Measurements from ENCODE around the gene GALNT9.

GALNT9 gene

GRCh38 chr12:132307976-132308852, 21.2 kb downstream of the GALNT9 start:
- H3K4me2 ChIP-seq (ENCODE audit: low read length, poor library complexity, severe bottlenecking): no peak overlapping the region

GRCh38 chr12:132306885-132307191, 22.6 kb downstream of the GALNT9 start:
- H2BK120ac ChIP-seq (ENCODE audit: low read depth, low read length): no peak overlapping the region
- no peak overlapping the region for H3K4ac ChIP-seq (ENCODE audit: low read depth in 1 of 2, low read length in 2 of 2)
- DNase-seq: no peak
- no peak overlapping the region for H3K4me3 ChIP-seq (ENCODE audit: insufficient read depth in 1 of 2, low read depth in 1 of 2, low read length in 2 of 2)
- H2BK5ac ChIP-seq (ENCODE audit: low read depth, low read length, poor library complexity, severe bottlenecking): no peak overlapping the region
- H2BK15ac ChIP-seq (ENCODE audit: low read depth, poor library complexity, severe bottlenecking): no peak overlapping the region
- H3K36me3 ChIP-seq (ENCODE audit: control insufficient read depth in 1 of 2, insufficient read depth in 2 of 2, low read depth in 1 of 2, low read length in 2 of 2): no peaks in the 10 kb centered on the region
- no peak overlapping the region for H3K27ac ChIP-seq (ENCODE audit: low read length, poor library complexity, severe bottlenecking)
- no peaks in the 10 kb centered on the region for H3K4me1 ChIP-seq (ENCODE audit: control insufficient read depth, insufficient read depth, low read depth, low read length)
- H3K27me3 ChIP-seq (ENCODE audit: control insufficient read depth in 1 of 2, insufficient read depth in 1 of 2, low read length in 2 of 2): peaks cover 0 to 34% of the 10 kb centered on the region in 2 experiments
- no peak overlapping the region for H2AFZ ChIP-seq (ENCODE audit: low read depth, low read length)
- no peak overlapping the region for H3K14ac ChIP-seq (ENCODE audit: low read length in 2 of 2)
- WGBS: 86% methylated on average over 10 of the region's 10 CpGs
- H4K8ac ChIP-seq (ENCODE audit: low read length): no peak overlapping the region
- no peak overlapping the region for H3K9ac ChIP-seq (ENCODE audit: low read length)
- no peak overlapping the region for H2AK5ac ChIP-seq (ENCODE audit: low read length, severe bottlenecking)
- peaks cover 11% of the 10 kb centered on the region for H3K9me3 ChIP-seq (ENCODE audit: control insufficient read depth, low read length)
- H3K4me2 ChIP-seq (ENCODE audit: low read length, poor library complexity, severe bottlenecking): no peak overlapping the region
- no peaks in the 10 kb centered on the region for H3K79me1 ChIP-seq (replicated peaks; ENCODE audit: low read length, poor library complexity, severe bottlenecking)
- no peak overlapping the region for H2BK12ac ChIP-seq (ENCODE audit: low read length in 2 of 2)
- H3K23ac ChIP-seq (ENCODE audit: low read length in 2 of 2): no peak overlapping the region
- no peak overlapping the region for H4K91ac ChIP-seq (ENCODE audit: low read length)
- H3K18ac ChIP-seq (ENCODE audit: low read depth in 1 of 2, low read length in 2 of 2): no peak overlapping the region

More at GRCh38 chr12:132307976-132308852, 21.2 kb downstream of the GALNT9 start:
- H3K14ac ChIP-seq (ENCODE audit: low read length in 2 of 2): no peak overlapping the region
- no peak overlapping the region for H2BK120ac ChIP-seq (ENCODE audit: low read depth, low read length)
- H3K4ac ChIP-seq (ENCODE audit: low read depth in 1 of 2, low read length in 2 of 2): no peak overlapping the region
- H2BK15ac ChIP-seq (ENCODE audit: low read depth, poor library complexity, severe bottlenecking): no peak overlapping the region
- H3K4me1 ChIP-seq (ENCODE audit: control insufficient read depth, insufficient read depth, low read depth, low read length): no peaks in the 10 kb centered on the region
- H3K9ac ChIP-seq (ENCODE audit: low read length): no peak overlapping the region
- H2BK12ac ChIP-seq (ENCODE audit: low read length in 2 of 2): no peak overlapping the region
- H3K4me3 ChIP-seq (ENCODE audit: insufficient read depth in 1 of 2, low read depth in 1 of 2, low read length in 2 of 2): no peak overlapping the region
- H4K8ac ChIP-seq (ENCODE audit: low read length): no peak overlapping the region
- H3K79me1 ChIP-seq (replicated peaks; ENCODE audit: low read length, poor library complexity, severe bottlenecking): no peaks in the 10 kb centered on the region
- peaks cover 20% of the 10 kb centered on the region for H3K9me3 ChIP-seq (ENCODE audit: control insufficient read depth, low read length)
- peaks cover 0 to 28% of the 10 kb centered on the region in 2 experiments for H3K27me3 ChIP-seq (ENCODE audit: control insufficient read depth in 1 of 2, insufficient read depth in 1 of 2, low read length in 2 of 2)
- WGBS: 74% methylated on average over 32 of the region's 32 CpGs
- no peak overlapping the region for H3K27ac ChIP-seq (ENCODE audit: low read length, poor library complexity, severe bottlenecking)
- no peak overlapping the region for H2AK5ac ChIP-seq (ENCODE audit: low read length, severe bottlenecking)
- no peak overlapping the region for H3K18ac ChIP-seq (ENCODE audit: low read depth in 1 of 2, low read length in 2 of 2)
- no peaks in the 10 kb centered on the region for H3K36me3 ChIP-seq (ENCODE audit: control insufficient read depth in 1 of 2, insufficient read depth in 2 of 2, low read depth in 1 of 2, low read length in 2 of 2)
- DNase-seq: no peak
- H2BK5ac ChIP-seq (ENCODE audit: low read depth, low read length, poor library complexity, severe bottlenecking): no peak overlapping the region
- no peak overlapping the region for H2AFZ ChIP-seq (ENCODE audit: low read depth, low read length)
- H3K23ac ChIP-seq (ENCODE audit: low read length in 2 of 2): no peak overlapping the region
- H4K91ac ChIP-seq (ENCODE audit: low read length): no peak overlapping the region

GRCh38 chr12:132305991-132306884, 23.2 kb downstream of the GALNT9 start:
- no peak overlapping the region for H3K23ac ChIP-seq (ENCODE audit: low read length in 2 of 2)

GRCh38 chr12:132305560-132305966, 23.8 kb downstream of the GALNT9 start:
- no peak overlapping the region for H4K91ac ChIP-seq (ENCODE audit: low read length)
- no peak overlapping the region for H2BK5ac ChIP-seq (ENCODE audit: low read depth, low read length, poor library complexity, severe bottlenecking)
- H3K4me2 ChIP-seq (ENCODE audit: low read length, poor library complexity, severe bottlenecking): no peak overlapping the region
- no peak overlapping the region for H3K14ac ChIP-seq (ENCODE audit: low read length in 2 of 2)
- no peak overlapping the region for H2AK5ac ChIP-seq (ENCODE audit: low read length, severe bottlenecking)
- H3K27ac ChIP-seq (ENCODE audit: low read length, poor library complexity, severe bottlenecking): no peak overlapping the region
- 88% methylated on average over 14 of the region's 14 CpGs for WGBS
- no peak for DNase-seq
- H3K9ac ChIP-seq (ENCODE audit: low read length): no peak overlapping the region
- H2BK120ac ChIP-seq (ENCODE audit: low read depth, low read length): no peak overlapping the region
- H3K4me3 ChIP-seq (ENCODE audit: insufficient read depth in 1 of 2, low read depth in 1 of 2, low read length in 2 of 2): no peak overlapping the region
- no peaks in the 10 kb centered on the region for H3K9me3 ChIP-seq (ENCODE audit: control insufficient read depth, low read length)
- H2BK15ac ChIP-seq (ENCODE audit: low read depth, poor library complexity, severe bottlenecking): no peak overlapping the region
- no peak overlapping the region for H3K23ac ChIP-seq (ENCODE audit: low read length in 2 of 2)
- H3K4me1 ChIP-seq (ENCODE audit: control insufficient read depth, insufficient read depth, low read depth, low read length): no peaks in the 10 kb centered on the region
- no peak overlapping the region for H3K18ac ChIP-seq (ENCODE audit: low read depth in 1 of 2, low read length in 2 of 2)
- H3K79me1 ChIP-seq (replicated peaks; ENCODE audit: low read length, poor library complexity, severe bottlenecking): no peaks in the 10 kb centered on the region
- H3K27me3 ChIP-seq (ENCODE audit: control insufficient read depth in 1 of 2, insufficient read depth in 1 of 2, low read length in 2 of 2): peaks cover 0 to 34% of the 10 kb centered on the region in 2 experiments
- no peak overlapping the region for H4K8ac ChIP-seq (ENCODE audit: low read length)
- H3K36me3 ChIP-seq (ENCODE audit: control insufficient read depth in 1 of 2, insufficient read depth in 2 of 2, low read depth in 1 of 2, low read length in 2 of 2): no peaks in the 10 kb centered on the region
- H2BK12ac ChIP-seq (ENCODE audit: low read length in 2 of 2): no peak overlapping the region
- H2AFZ ChIP-seq (ENCODE audit: low read depth, low read length): no peak overlapping the region
- no peak overlapping the region for H3K4ac ChIP-seq (ENCODE audit: low read depth in 1 of 2, low read length in 2 of 2)

More at GRCh38 chr12:132305991-132306884, 23.2 kb downstream of the GALNT9 start:
- peaks cover 0 to 34% of the 10 kb centered on the region in 2 experiments for H3K27me3 ChIP-seq (ENCODE audit: control insufficient read depth in 1 of 2, insufficient read depth in 1 of 2, low read length in 2 of 2)
- H3K4me3 ChIP-seq (ENCODE audit: insufficient read depth in 1 of 2, low read depth in 1 of 2, low read length in 2 of 2): no peak overlapping the region
- no peak overlapping the region for H2BK120ac ChIP-seq (ENCODE audit: low read depth, low read length)
- no peak overlapping the region for H4K8ac ChIP-seq (ENCODE audit: low read length)
- H3K4me2 ChIP-seq (ENCODE audit: low read length, poor library complexity, severe bottlenecking): no peak overlapping the region
- H4K91ac ChIP-seq (ENCODE audit: low read length): no peak overlapping the region
- H3K4me1 ChIP-seq (ENCODE audit: control insufficient read depth, insufficient read depth, low read depth, low read length): no peaks in the 10 kb centered on the region
- H2BK12ac ChIP-seq (ENCODE audit: low read length in 2 of 2): no peak overlapping the region
- H2BK15ac ChIP-seq (ENCODE audit: low read depth, poor library complexity, severe bottlenecking): no peak overlapping the region
- H3K9ac ChIP-seq (ENCODE audit: low read length): no peak overlapping the region
- peaks cover 5% of the 10 kb centered on the region for H3K9me3 ChIP-seq (ENCODE audit: control insufficient read depth, low read length)
- H3K79me1 ChIP-seq (replicated peaks; ENCODE audit: low read length, poor library complexity, severe bottlenecking): no peaks in the 10 kb centered on the region
- H2BK5ac ChIP-seq (ENCODE audit: low read depth, low read length, poor library complexity, severe bottlenecking): no peak overlapping the region
- no peak for DNase-seq
- H3K18ac ChIP-seq (ENCODE audit: low read depth in 1 of 2, low read length in 2 of 2): no peak overlapping the region
- H3K27ac ChIP-seq (ENCODE audit: low read length, poor library complexity, severe bottlenecking): no peak overlapping the region
- H2AK5ac ChIP-seq (ENCODE audit: low read length, severe bottlenecking): no peak overlapping the region
- no peaks in the 10 kb centered on the region for H3K36me3 ChIP-seq (ENCODE audit: control insufficient read depth in 1 of 2, insufficient read depth in 2 of 2, low read depth in 1 of 2, low read length in 2 of 2)
- no peak overlapping the region for H3K4ac ChIP-seq (ENCODE audit: low read depth in 1 of 2, low read length in 2 of 2)
- H2AFZ ChIP-seq (ENCODE audit: low read depth, low read length): no peak overlapping the region
- 89% methylated on average over 51 of the region's 51 CpGs for WGBS
- no peak overlapping the region for H3K14ac ChIP-seq (ENCODE audit: low read length in 2 of 2)
